IMR-90 (cell line): ENCODE data around the gene TOMM40L. TPM values are rescaled to one million over a fixed set of nuclear protein-coding genes. Genes with fewer than 3 reads are reported as not detected.

ENCODE experiments used
- ATAC-seq: fragments of 200-7000 bp; cut with Tn5 transposase; 2 replicates; pipeline ENCODE4 v1.9.1; 2020; ENCODE audit warnings: low read depth, mild to moderate bottlenecking, moderate library complexity
- BruUV-seq: library from RNA; stranded (reverse); fragments of 400-500 nt; replicated peaks from 2 replicates; lab custom pipeline; 2021; lab: Mats Ljungman, UMichigan
- CTCF ChIA-PET: fragments of 300-600 bp; formaldehyde crosslinking; extraction: SDS; loops from one replicate; lab custom pipeline; 2021; ENCODE audit warnings: antibody characterized with exemption; lab: Yijun Ruan, JAX
- POLR2A ChIA-PET: fragments of 300-600 bp; sonication (Branson Sonifier 250); formaldehyde crosslinking; loops from one replicate; lab custom pipeline; 2022; ENCODE audit warnings: antibody characterized with exemption; ENCODE audit not compliant: unreplicated experiment; lab: Charles Lee
- DNase-seq: peaks from one replicate; pipeline ENCODE4 v3.0.0; 2013
- H2AFZ ChIP-seq: replicated peaks from 2 replicates; pipeline ENCODE3; 2013; ENCODE audit warnings: low read length, mild to moderate bottlenecking; ENCODE audit not compliant: poor library complexity
- H2AK5ac ChIP-seq: 2 replicates; pipeline ENCODE4 v1.6.1; 2013; ENCODE audit warnings: low read depth, low read length, inconsistent platforms
- H2AK9ac ChIP-seq: replicated peaks from 2 replicates; pipeline ENCODE3; 2013; ENCODE audit warnings: mild to moderate bottlenecking, low read depth, low read length, moderate library complexity; ENCODE audit not compliant: poor library complexity
- H2BK120ac ChIP-seq: 2 replicates; pipeline ENCODE4 v1.6.1; 2013; ENCODE audit warnings: low read depth, low read length, inconsistent platforms
- H2BK15ac ChIP-seq: 3 replicates; pipeline ENCODE4 v1.6.1; 2013; ENCODE audit warnings: low read depth, low read length, inconsistent platforms
- H2BK20ac ChIP-seq: 2 replicates; pipeline ENCODE4 v1.6.1; 2013; ENCODE audit warnings: low read depth, mild to moderate bottlenecking, inconsistent platforms, low read length, moderate library complexity
- H2BK5ac ChIP-seq: 2 replicates; pipeline ENCODE4 v1.6.1; 2013; ENCODE audit warnings: mild to moderate bottlenecking, low read depth, low read length, inconsistent platforms; ENCODE audit not compliant: poor library complexity, severe bottlenecking
- H3K14ac ChIP-seq: replicated peaks from 2 replicates; pipeline ENCODE4 v1.6.1; 2013; ENCODE audit warnings: low read depth, low read length, inconsistent platforms
- H3K18ac ChIP-seq: 2 replicates; pipeline ENCODE4 v1.6.1; 2013; ENCODE audit warnings: low read depth, low read length, control low read depth
- H3K23ac ChIP-seq: 2 replicates; pipeline ENCODE4 v1.6.1; 2013; ENCODE audit warnings: low read depth, low read length, inconsistent platforms
- H3K27ac ChIP-seq: 2 replicates; pipeline ENCODE4 v1.5.1; 2013; ENCODE audit warnings: mild to moderate bottlenecking, control low read depth, low read length; ENCODE audit not compliant: insufficient read depth
- H3K27me3 ChIP-seq: 2 replicates; pipeline ENCODE4 v1.6.1; 2013; ENCODE audit warnings: low read length; ENCODE audit not compliant: control insufficient read depth, insufficient read depth
- H3K36me3 ChIP-seq: 2 replicates; pipeline ENCODE4 v1.6.1; 2013; ENCODE audit warnings: low read length, mixed read lengths; ENCODE audit not compliant: control insufficient read depth, insufficient read depth
- H3K4ac ChIP-seq: 2 replicates; pipeline ENCODE4 v1.6.1; 2013; ENCODE audit warnings: low read depth, low read length, inconsistent platforms
- H3K4me1 ChIP-seq: 2 replicates; pipeline ENCODE4 v1.6.1; 2013; ENCODE audit warnings: low read length, mixed read lengths; ENCODE audit not compliant: control insufficient read depth, insufficient read depth
- H3K4me2 ChIP-seq: 2 replicates; pipeline ENCODE4 v1.6.1; 2013; ENCODE audit warnings: low read depth, mild to moderate bottlenecking, control low read depth, low read length, moderate library complexity
- H3K4me3 ChIP-seq: 2 replicates; pipeline ENCODE4 v1.5.1; 2013; ENCODE audit warnings: low read depth, mild to moderate bottlenecking, control low read depth, low read length, moderate library complexity; ENCODE audit not compliant: insufficient read depth
- H3K56ac ChIP-seq: 2 replicates; pipeline ENCODE4 v1.6.1; 2013; ENCODE audit warnings: low read length, inconsistent platforms; ENCODE audit not compliant: insufficient read depth; ENCODE audit errors: extremely low read depth
- H3K79me1 ChIP-seq, 2 experiments: 2 replicates each; pipeline ENCODE4 v1.6.1; 2013; ENCODE audit warnings: low read length in 2 of 2, inconsistent platforms in 1 of 2, low read depth in 1 of 2
- H3K9ac ChIP-seq: 2 replicates; pipeline ENCODE4 v1.6.1; 2013; ENCODE audit warnings: low read depth, low read length, control low read depth
- H3K9me1 ChIP-seq: 2 replicates; pipeline ENCODE4 v1.6.1; 2013; ENCODE audit warnings: low read length, inconsistent platforms; ENCODE audit not compliant: insufficient read depth
- H3K9me3 ChIP-seq: 2 replicates; pipeline ENCODE4 v1.6.1; 2013; ENCODE audit warnings: low read length; ENCODE audit not compliant: control insufficient read depth, insufficient read depth
- H4K20me1 ChIP-seq: 2 replicates; pipeline ENCODE4 v1.6.1; 2013; ENCODE audit warnings: low read length, inconsistent platforms; ENCODE audit not compliant: insufficient read depth
- H4K5ac ChIP-seq: 2 replicates; pipeline ENCODE4 v1.6.1; 2013; ENCODE audit warnings: mild to moderate bottlenecking, low read depth, low read length, control low read depth
- H4K8ac ChIP-seq, 2 experiments: 2 replicates each; pipeline ENCODE4 v1.6.1; 2013; ENCODE audit warnings: low read depth in 2 of 2, low read length in 2 of 2, control low read depth in 1 of 2, inconsistent platforms in 1 of 2
- H4K91ac ChIP-seq: 2 replicates; pipeline ENCODE4 v1.6.1; 2013; ENCODE audit warnings: low read depth, low read length, inconsistent platforms; ENCODE audit not compliant: insufficient read depth
- BHLHE40 ChIP-seq: fragments of 150-350 bp; IDR thresholded peaks from 2 replicates; pipeline ENCODE4 v1.6.1; 2016; ENCODE audit warnings: mild to moderate bottlenecking, low read depth, low read length
- CTCF ChIP-seq: conservative IDR thresholded peaks from 2 replicates; pipeline ENCODE4 v1.5.1; 2012; ENCODE audit warnings: mild to moderate bottlenecking, low read depth, low read length, improper control_type of control experiment
- ELK1 ChIP-seq: fragments of 150-350 bp; IDR thresholded peaks from 2 replicates; pipeline ENCODE4 v1.6.1; 2016; ENCODE audit warnings: low read depth, mild to moderate bottlenecking, low read length, moderate library complexity, borderline replicate concordance
- FOS ChIP-seq: fragments of 150-350 bp; IDR thresholded peaks from 2 replicates; pipeline ENCODE4 v1.6.1; 2016; ENCODE audit warnings: low read depth, low read length
- MAFK ChIP-seq: IDR thresholded peaks from 2 replicates; pipeline ENCODE4 v1.6.1; 2012; ENCODE audit warnings: low read depth, low read length, improper control_type of control experiment
- MAZ ChIP-seq: IDR thresholded peaks from 2 replicates; pipeline ENCODE4 v1.6.1; 2012; ENCODE audit warnings: low read depth, mild to moderate bottlenecking, low read length, improper control_type of control experiment, moderate library complexity, borderline replicate concordance
- MXI1 ChIP-seq: IDR thresholded peaks from 2 replicates; pipeline ENCODE4 v1.6.1; 2012; ENCODE audit warnings: low read depth, mild to moderate bottlenecking, low read length, moderate library complexity, borderline replicate concordance
- POLR2A ChIP-seq: IDR thresholded peaks from 2 replicates; pipeline ENCODE4 v1.6.1; 2012; ENCODE audit warnings: mild to moderate bottlenecking, low read depth, low read length
- RCOR1 ChIP-seq: IDR thresholded peaks from 2 replicates; pipeline ENCODE4 v1.6.1; 2012; ENCODE audit warnings: mild to moderate bottlenecking, low read length, improper control_type of control experiment; ENCODE audit not compliant: insufficient replicate concordance
- SMC3 ChIP-seq: fragments of 150-350 bp; IDR thresholded peaks from 2 replicates; pipeline ENCODE4 v1.6.1; 2016; ENCODE audit warnings: low read depth, mild to moderate bottlenecking, antibody characterized with exemption, low read length, moderate library complexity
- USF2 ChIP-seq: fragments of 150-350 bp; IDR thresholded peaks from 2 replicates; pipeline ENCODE4 v1.6.1; 2017; ENCODE audit warnings: mild to moderate bottlenecking, antibody characterized with exemption, low read length, low read depth
- WGBS, 2 experiments: methylation state at CpG; one replicate each; pipeline versions ENCODE4 v1.1.5 to v1.1.7; 2013; ENCODE audit warnings: missing lambda C conversion rate in 2 of 2; ENCODE audit not compliant: insufficient read length in 1 of 2; ENCODE audit errors: extremely low coverage in 2 of 2; 5-methylcytosine and 5-hydroxymethylcytosine counted together
- dilution Hi-C: fragments of 300-500 bp; cut with HindIII; formaldehyde crosslinking; loops from one replicate; pipeline ENCODE4 v1.14.3; 2018; ENCODE audit warnings: low sequenced_read_pairs; ENCODE audit not compliant: unreplicated experiment
- in situ Hi-C: fragments of 300-500 bp; cut with MboI; formaldehyde crosslinking; loops from 3 replicates; pipeline ENCODE4 v1.14.3; 2019; ENCODE audit warnings: low sequenced_read_pairs, inconsistent platforms, mixed read lengths
- intact Hi-C: fragments of 100-400 bp; cut with micrococcal nuclease; formaldehyde crosslinking; loops from 2 replicates; pipeline ENCODE4 v1.10.0; 2022
- polyA plus RNA-seq, 3 experiments: library from polyadenylated mRNA; depleted of rRNA; stranded (reverse); fragments of >200 nt; gene quantifications; 2 replicates each; pipeline ENCODE4 v1.2.3, GENCODE V29; 2012; ENCODE audit warnings: low replicate concordance in 1 of 3
- total RNA-seq: library from RNA; depleted of rRNA; stranded (reverse); fragments of >200 nt; gene quantifications from 2 replicates; pipeline ENCODE4 v1.2.3, GENCODE V29; 2012

TOMM40L gene
- total and polyA plus RNA-seq, 2 of the 4 experiments (the other 2 are of a cell fraction): 7.7 to 12.5 TPM

- BruUV-seq: no TSS peak
- Histone ChIP-seq H3K4me1 (no peaks in the 10 kb centered on the region), H2AK9ac (no peak overlapping the region), H3K27me3 (peaks cover 12% of the 10 kb centered on the region), H4K8ac (no peak overlapping the region), H2AFZ (no peak overlapping the region), H3K56ac (no peak overlapping the region), H3K4me2 (no peak overlapping the region), H3K18ac (no peak overlapping the region), H3K9ac (no peak overlapping the region), H3K9me1 (no peaks in the 10 kb centered on the region), H3K79me1 (no peaks in the 10 kb centered on the region), H3K4me3 (no peak overlapping the region), H2BK120ac (no peak overlapping the region), H4K91ac (no peak overlapping the region), H3K23ac (no peak overlapping the region), H3K9me3 (no peaks in the 10 kb centered on the region), H3K14ac (no peak overlapping the region), H2AK5ac (no peak overlapping the region), H2BK5ac (no peak overlapping the region), H3K4ac (no peak overlapping the region), H4K5ac (no peak overlapping the region), H3K36me3 (no peaks in the 10 kb centered on the region), H4K20me1 (no peaks in the 10 kb centered on the region), H3K27ac (no peak overlapping the region), H2BK20ac (no peak overlapping the region), H2BK15ac (no peak overlapping the region)
- no peak for TF ChIP-seq CTCF
- no peak for TF ChIP-seq MXI1
- no peak for TF ChIP-seq SMC3
- no peak for TF ChIP-seq MAZ
- TF ChIP-seq BHLHE40: no peak
- no peak for TF ChIP-seq FOS
- TF ChIP-seq POLR2A: no peak
- no peak for TF ChIP-seq USF2
- TF ChIP-seq RCOR1: no peak
- TF ChIP-seq MAFK: no peak
- TF ChIP-seq ELK1: no peak
- dilution Hi-C loops: no loop called here
- no peak for ATAC-seq
- POLR2A ChIA-PET: no interaction called here
- 57% methylated on average over 3 of the region's 4 CpGs; no CpG with 5 or more reads in 1 of the 2 experiments for WGBS, 2 experiments
- in situ Hi-C loops: no loop called here
- CTCF ChIA-PET: no interaction called here
- intact Hi-C loops: no loop called here
- DNase-seq: no peak
These were observed 19.0 kb downstream of the TOMM40L start for GRCh38 chr1:161244888-161245287.
